Right lobe of liver (tissue), 6 donors: ENCODE results near the gene CCL16. TPM values are rescaled to one million over a fixed set of nuclear protein-coding genes. Genes with fewer than 3 reads are reported as not detected.
A peak's percentile ranks its signal among the peaks of the same experiment; 100 is the strongest.

ENCODE experiments used
- ATAC-seq, 4 donors: fragments of 200-7000 bp; cut with Tn5 transposase; one replicate each; pipeline ENCODE4 v1.9.1; 2020; ENCODE audit warnings: mild to moderate bottlenecking in 4 of 4, moderate library complexity in 4 of 4
- DNase-seq, 3 donors: peaks; one replicate each; pipeline ENCODE4 v3.0.0-alpha.2; 2020
- H3K27ac ChIP-seq, 3 donors: fragments of 200-600 bp; one replicate each; pipeline ENCODE4 v1.8.0; 2022
- H3K27me3 ChIP-seq, 2 donors: fragments of 200-600 bp; one replicate each; pipeline ENCODE4 v1.8.0; 2022
- H3K36me3 ChIP-seq, 4 donors: fragments of 200-600 bp; sonication (generic) in 1 of 4; one replicate each; pipeline versions ENCODE4 v1.5.1 to v1.8.0; 2017 to 2022; ENCODE audit warnings: control low read depth in 1 of 4
- H3K4me1 ChIP-seq, 4 donors: fragments of 200-600 bp; sonication (generic) in 1 of 4; one replicate each; pipeline versions ENCODE4 v1.5.1 to v1.8.0; 2017 to 2022; ENCODE audit warnings: control low read depth in 1 of 4
- H3K4me3 ChIP-seq, 3 donors: fragments of 200-600 bp; one replicate each; pipeline ENCODE4 v1.8.0; 2022
- H3K9me3 ChIP-seq, 4 donors: fragments of 200-600 bp; sonication (generic) in 1 of 4; one replicate each; pipeline versions ENCODE4 v1.5.1 to v1.8.0; 2017 to 2022; ENCODE audit warnings: control low read depth in 1 of 4
- POLR2A ChIP-seq: fragments of 450-650 bp; IDR thresholded peaks from one replicate; pipeline ENCODE4 v1.6.1; 2017; ENCODE audit warnings: antibody characterized with exemption, mild to moderate bottlenecking
- WGBS: methylation state at CpG from one replicate; pipeline ENCODE4 v1.1.6; 2018; ENCODE audit warnings: low coverage, low lambda C conversion rate; ENCODE audit not compliant: insufficient coverage; ENCODE audit errors: missing lambda C conversion rate; 5-methylcytosine and 5-hydroxymethylcytosine counted together
- intact Hi-C, 2 donors: fragments of 100-400 bp; cut with DNase I; formaldehyde crosslinking; loops; one replicate each; pipeline versions ENCODE4 v1.11.2 to v1.14.1; 2022
- total RNA-seq, 6 experiments: library from RNA; depleted of rRNA in 2 of 6; stranded (reverse); fragments of >200 nt in 2 of 6; fragmentation: NEBNext Ultra II Directional in 3 of 6; extraction: Animal tissue kit (Norgen Biotek cat#: 25700) in 3 of 6; gene quantifications; one replicate each; pipeline versions ENCODE4 v1.1.0 to v1.2.4, GENCODE V29; 2016 to 2023
- TF ChIP-seq, protein P1 (sequence below), 4 donors: fragments of 200-600 bp in 3 of 4; fragments of 450-650 bp in 1 of 4; IDR thresholded peaks; one replicate each; pipeline versions ENCODE4 v1.5.1 to v1.8.0; 2016 to 2022; ENCODE audit warnings: antibody characterized with exemption in 4 of 4, mild to moderate bottlenecking in 2 of 4
- donor health status: DM: no; HTN: yes; CAD: no.
- donor health status: DM: no; HTN: no; CAD: no.
- donor health status: DM: no; HTN: no; CAD: no.
- donor health status: DM: no; HTN: yes; CAD: no.
- donor health status: DM: no; HTN: yes; CAD: no.

The CCL16 gene
- total RNA-seq, 6 experiments from 2014 or later = 26.5 to 52.6 (median 36.5) TPM

DNA sequence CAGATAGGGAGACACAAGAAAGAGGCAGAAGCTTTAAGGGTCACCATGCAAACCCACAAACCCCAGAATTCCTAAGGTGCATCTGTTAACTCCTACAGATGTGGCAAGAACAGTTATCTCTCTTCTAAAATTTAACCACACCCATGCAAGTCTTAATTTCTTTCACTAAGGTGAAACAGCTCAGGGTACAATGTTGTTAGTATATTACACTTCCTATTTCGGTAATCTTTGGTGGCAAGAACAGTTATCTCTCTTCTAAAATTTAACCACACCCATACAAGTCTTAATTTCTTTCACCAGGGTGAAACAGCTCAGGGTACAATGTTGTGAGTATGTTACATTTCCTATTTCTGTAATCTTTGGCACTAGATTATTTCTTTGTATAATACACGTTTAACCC is 29.9 kb upstream of the CCL16 start:
- no peak for DNase-seq
- Histone ChIP-seq H3K4me3 (no peak overlapping the region), H3K27me3 (no peaks in the 10 kb centered on the region), H3K9me3 (no peaks in the 10 kb centered on the region), H3K36me3 (no peaks in the 10 kb centered on the region), H3K27ac (no peak overlapping the region), H3K4me1 (peaks cover 0 to 14% (median 6%) of the 10 kb centered on the region in 4 donors)
- intact Hi-C loops = loop anchor here in 1 of 2 donors (10.0 kb wide), 1 partner anchor 54 kb away; the partner anchor contains the start of gene CCL18
- TF ChIP-seq, protein P1, sequence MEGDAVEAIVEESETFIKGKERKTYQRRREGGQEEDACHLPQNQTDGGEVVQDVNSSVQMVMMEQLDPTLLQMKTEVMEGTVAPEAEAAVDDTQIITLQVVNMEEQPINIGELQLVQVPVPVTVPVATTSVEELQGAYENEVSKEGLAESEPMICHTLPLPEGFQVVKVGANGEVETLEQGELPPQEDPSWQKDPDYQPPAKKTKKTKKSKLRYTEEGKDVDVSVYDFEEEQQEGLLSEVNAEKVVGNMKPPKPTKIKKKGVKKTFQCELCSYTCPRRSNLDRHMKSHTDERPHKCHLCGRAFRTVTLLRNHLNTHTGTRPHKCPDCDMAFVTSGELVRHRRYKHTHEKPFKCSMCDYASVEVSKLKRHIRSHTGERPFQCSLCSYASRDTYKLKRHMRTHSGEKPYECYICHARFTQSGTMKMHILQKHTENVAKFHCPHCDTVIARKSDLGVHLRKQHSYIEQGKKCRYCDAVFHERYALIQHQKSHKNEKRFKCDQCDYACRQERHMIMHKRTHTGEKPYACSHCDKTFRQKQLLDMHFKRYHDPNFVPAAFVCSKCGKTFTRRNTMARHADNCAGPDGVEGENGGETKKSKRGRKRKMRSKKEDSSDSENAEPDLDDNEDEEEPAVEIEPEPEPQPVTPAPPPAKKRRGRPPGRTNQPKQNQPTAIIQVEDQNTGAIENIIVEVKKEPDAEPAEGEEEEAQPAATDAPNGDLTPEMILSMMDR (IDR thresholded peaks at IDR 0.05) = no peak
- TF ChIP-seq POLR2A = no peak
- 72% methylated on average over 2 of the region's 2 CpGs for WGBS
- ATAC-seq = no peak

DNA sequence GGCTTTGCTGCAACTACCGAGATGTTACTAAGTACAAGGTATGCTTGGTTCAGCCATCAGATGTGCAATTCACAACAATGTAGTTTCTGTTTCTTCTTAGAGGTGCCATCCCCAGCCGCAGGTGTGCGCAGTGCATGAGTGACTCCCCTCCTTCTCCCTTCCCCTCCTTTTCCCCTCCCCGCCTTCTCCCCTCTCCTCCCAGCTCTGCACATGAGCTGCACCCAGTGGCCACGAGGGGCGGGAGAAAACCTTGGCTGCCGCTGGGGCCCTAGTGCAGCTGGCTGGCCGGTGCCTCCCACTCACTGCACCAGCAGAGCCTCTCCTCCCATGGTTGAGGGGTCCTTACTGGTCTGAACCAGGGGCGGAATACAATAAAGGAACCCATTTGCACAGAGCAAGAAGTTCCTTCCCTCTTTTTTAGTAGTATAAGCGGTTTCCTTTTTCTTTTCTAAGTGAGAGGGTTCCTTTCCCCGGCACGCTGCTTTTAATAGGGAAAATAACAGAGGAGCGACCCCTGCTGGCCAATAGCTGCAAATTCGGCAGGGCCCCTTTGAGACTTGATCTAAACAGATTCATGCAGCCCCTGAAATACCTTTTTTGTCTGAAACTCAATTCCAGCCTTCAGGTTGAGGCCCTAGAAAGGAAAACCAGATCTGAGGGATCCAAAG is 27.8 kb upstream of the CCL16 start:
- WGBS = 78% methylated on average over 13 of the region's 14 CpGs
- Histone ChIP-seq H3K27me3 (no peaks in the 10 kb centered on the region), H3K4me3 (no peak overlapping the region), H3K27ac (no peak overlapping the region), H3K36me3 (no peaks in the 10 kb centered on the region), H3K4me1 (peaks cover 0 to 33% (median 10%) of the 10 kb centered on the region in 4 donors), H3K9me3 (no peaks in the 10 kb centered on the region)
- intact Hi-C loops = no loop called here
- TF ChIP-seq, protein P1 (IDR thresholded peaks at IDR 0.05) = peak; percentile 38 to 61 (median 40)
- TF ChIP-seq POLR2A = no peak
- DNase-seq (no peak), ATAC-seq (peak; percentile 6 to 59 (median 38))

DNA sequence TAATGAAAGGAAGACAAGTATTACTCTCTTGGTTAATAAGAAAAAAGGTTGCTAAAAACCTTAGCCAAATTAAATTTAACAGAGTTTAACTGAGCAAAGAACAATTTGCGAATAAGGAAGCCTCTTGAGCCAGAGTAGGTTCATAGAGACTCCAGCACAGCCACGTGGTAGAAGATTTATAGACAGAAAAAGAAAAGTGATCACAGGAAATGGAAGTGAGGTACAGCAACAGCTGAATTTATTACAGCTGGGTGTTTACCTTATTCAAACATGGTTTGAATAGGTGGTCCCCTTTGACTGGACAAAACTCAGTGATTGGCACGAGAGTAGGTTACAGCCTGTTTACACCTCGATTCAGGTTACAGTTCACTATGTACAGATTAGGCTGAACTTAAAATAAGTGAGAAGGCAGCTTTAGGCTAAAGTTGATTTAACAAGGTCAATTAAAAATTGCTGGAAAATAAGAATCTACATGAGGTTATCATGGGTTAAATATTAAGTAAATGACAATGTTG is 23.4 kb upstream of the CCL16 start:
- no peak for DNase-seq

DNA sequence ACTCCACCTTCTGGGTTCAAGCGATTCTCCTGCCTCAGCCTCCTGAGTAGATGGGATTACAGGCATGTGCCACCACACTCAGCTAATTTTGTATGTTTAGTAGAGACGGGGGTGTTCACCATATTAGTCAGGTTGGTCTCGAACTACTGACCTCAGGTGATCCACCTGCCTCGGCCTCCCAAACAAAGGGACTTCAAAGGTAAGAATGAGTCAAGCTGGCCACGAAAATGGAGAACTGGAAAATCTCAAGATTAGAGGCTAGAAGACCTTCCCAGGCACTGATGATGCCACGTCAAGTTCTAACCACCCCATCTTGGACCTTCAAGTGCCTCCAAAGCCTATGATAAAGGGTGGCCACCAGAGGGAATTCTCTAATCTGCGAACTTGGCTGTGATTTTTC is 21.3 kb upstream of the CCL16 start:
- Histone ChIP-seq H3K4me1 (peaks cover 0 to 53% (median 20%) of the 10 kb centered on the region in 4 donors), H3K27me3 (no peaks in the 10 kb centered on the region), H3K36me3 (peaks cover 0 to 11% (median 1%) of the 10 kb centered on the region in 4 donors), H3K27ac (peak overlapping the region in 2 of 3 donors; percentile 5 to 74), H3K4me3 (no peak overlapping the region), H3K9me3 (no peaks in the 10 kb centered on the region)
- intact Hi-C loops = no loop called here
- DNase-seq (no peak), ATAC-seq (no peak)
- WGBS = 75% methylated on average over 6 of the region's 7 CpGs
- TF ChIP-seq, protein P1 (IDR thresholded peaks at IDR 0.05) = no peak

More for the DNA sequence above, 23.4 kb upstream of the CCL16 start:
- no peaks in the 10 kb centered on the region for H3K27me3 ChIP-seq
- H3K4me3 ChIP-seq = no peak overlapping the region
- ATAC-seq = peak in 1 of 4 donors; percentile 8
- 17% methylated on average over 4 of the region's 4 CpGs for WGBS
- no peak for TF ChIP-seq POLR2A
- TF ChIP-seq, protein P1 (IDR thresholded peaks at IDR 0.05) = peak in 1 of 4 donors; percentile 24
- H3K9me3 ChIP-seq = no peaks in the 10 kb centered on the region
- peak overlapping the region; percentile 2 to 53 (median 19) for H3K27ac ChIP-seq
- intact Hi-C loops = no loop called here
- H3K4me1 ChIP-seq = peaks cover 0 to 54% (median 17%) of the 10 kb centered on the region in 4 donors
- no peaks in the 10 kb centered on the region for H3K36me3 ChIP-seq
